Measurements from ENCODE around the gene OSBPL3.

DNA sequence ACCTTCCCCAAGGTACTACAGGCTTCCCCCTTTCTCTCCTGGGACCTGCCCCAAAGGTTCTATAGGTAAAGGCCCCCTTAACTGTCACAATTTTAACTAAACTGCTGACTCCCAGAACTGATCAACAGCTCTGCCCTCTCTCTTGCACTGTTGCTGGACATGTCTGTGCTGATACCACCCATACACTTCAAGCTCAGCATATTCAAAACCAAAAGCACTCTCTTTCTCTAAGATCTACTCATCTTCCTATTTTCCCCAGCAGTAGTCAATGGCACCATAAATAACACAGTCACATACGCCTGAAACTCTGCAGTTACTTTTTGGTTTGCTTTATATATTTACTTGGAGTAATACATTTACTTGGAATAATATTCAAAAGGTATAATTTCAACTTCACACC, 12.3 kb downstream of the OSBPL3 start:
- TF ChIP-seq, protein P1, sequence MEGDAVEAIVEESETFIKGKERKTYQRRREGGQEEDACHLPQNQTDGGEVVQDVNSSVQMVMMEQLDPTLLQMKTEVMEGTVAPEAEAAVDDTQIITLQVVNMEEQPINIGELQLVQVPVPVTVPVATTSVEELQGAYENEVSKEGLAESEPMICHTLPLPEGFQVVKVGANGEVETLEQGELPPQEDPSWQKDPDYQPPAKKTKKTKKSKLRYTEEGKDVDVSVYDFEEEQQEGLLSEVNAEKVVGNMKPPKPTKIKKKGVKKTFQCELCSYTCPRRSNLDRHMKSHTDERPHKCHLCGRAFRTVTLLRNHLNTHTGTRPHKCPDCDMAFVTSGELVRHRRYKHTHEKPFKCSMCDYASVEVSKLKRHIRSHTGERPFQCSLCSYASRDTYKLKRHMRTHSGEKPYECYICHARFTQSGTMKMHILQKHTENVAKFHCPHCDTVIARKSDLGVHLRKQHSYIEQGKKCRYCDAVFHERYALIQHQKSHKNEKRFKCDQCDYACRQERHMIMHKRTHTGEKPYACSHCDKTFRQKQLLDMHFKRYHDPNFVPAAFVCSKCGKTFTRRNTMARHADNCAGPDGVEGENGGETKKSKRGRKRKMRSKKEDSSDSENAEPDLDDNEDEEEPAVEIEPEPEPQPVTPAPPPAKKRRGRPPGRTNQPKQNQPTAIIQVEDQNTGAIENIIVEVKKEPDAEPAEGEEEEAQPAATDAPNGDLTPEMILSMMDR (IDR thresholded peaks at IDR 0.05), result no peak
- no peak for TF ChIP-seq POLR2AphosphoS5 (IDR thresholded peaks at IDR 0.05)

Measured in gastroesophageal sphincter (tissue), 3 donors.